Nephron progenitor cell (in vitro differentiated cells): ENCODE measurements around the gene MEAF6.

Experiments used
- DNase-seq: peaks from one replicate; pipeline ENCODE4 v3.0.0; 2021
- H3K27ac Mint-ChIP-seq: 2 replicates; pipeline ENCODE4 v1.8.0; 2021; ENCODE audit warnings: mild to moderate bottlenecking, moderate library complexity, mixed read lengths
- H3K27me3 Mint-ChIP-seq: 2 replicates; pipeline ENCODE4 v1.8.0; 2021; ENCODE audit warnings: mild to moderate bottlenecking, low read depth, mixed read lengths; ENCODE audit not compliant: poor library complexity
- H3K36me3 Mint-ChIP-seq: 2 replicates; pipeline ENCODE4 v1.8.0; 2021; ENCODE audit warnings: low read depth, mixed read lengths
- H3K4me1 Mint-ChIP-seq: 2 replicates; pipeline ENCODE4 v1.8.0; 2021; ENCODE audit warnings: mixed read lengths
- H3K4me3 Mint-ChIP-seq: 2 replicates; pipeline ENCODE4 v1.8.0; 2021; ENCODE audit warnings: mild to moderate bottlenecking, moderate library complexity, mixed read lengths
- H3K9me3 Mint-ChIP-seq: 2 replicates; pipeline ENCODE4 v1.8.0; 2021; ENCODE audit warnings: mild to moderate bottlenecking, moderate library complexity, mixed read lengths
- TF ChIP-seq, protein P1 (sequence below): fragments of 200-600 bp; sonication (generic); IDR thresholded peaks from 2 replicates; pipeline ENCODE4 v1.5.0; 2021; ENCODE audit warnings: antibody characterized with exemption

The MEAF6 gene

DNA sequence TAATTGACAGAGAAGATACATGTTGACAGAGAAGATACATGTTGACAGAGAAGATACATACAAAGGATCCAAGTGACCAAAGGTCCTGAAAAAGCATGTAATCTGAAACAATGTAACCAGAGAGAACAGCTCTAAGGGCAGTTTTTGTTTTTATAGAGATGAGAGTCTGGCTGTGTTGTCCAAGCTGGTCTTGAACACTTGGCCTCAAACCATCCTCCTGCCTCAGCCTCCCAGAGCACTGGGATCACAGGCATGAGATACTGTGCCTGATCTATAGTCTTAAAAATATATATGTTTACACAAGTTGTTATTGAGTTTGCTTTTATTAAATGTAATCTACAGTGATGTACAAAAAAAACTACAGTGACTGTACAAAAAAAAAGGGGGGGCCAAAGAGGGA is 12.5 kb downstream of the MEAF6 start:
- no peak for DNase-seq
- no peaks in the 10 kb centered on the region for H3K9me3 Mint-ChIP-seq

DNA sequence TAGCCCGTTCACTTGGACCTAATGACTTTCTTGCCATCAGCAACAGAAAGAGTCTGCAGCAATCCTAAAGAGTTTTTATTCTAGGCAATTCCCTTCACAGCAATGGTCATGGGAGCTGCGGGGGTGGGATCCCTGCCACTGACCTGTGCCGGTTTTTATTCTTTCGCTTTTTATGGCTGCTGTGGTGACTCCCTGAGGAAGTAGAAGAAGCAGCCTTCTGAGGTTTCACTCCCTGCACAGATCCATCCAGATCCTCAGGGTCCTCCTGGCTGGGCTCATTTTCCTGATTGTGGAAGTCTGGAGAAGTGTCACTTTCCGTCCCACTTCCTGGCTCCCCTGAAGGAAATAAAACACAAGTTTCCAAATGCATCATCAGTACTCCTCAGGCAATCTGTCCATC is 12.9 kb downstream of the MEAF6 start:
- Mint-ChIP-seq H3K9me3 (no peaks in the 10 kb centered on the region), H3K36me3 (peaks cover 51% of the 10 kb centered on the region), H3K27me3 (peaks cover 3% of the 10 kb centered on the region), H3K27ac (peak overlapping the region; percentile 95), H3K4me1 (peaks cover 25% of the 10 kb centered on the region), H3K4me3 (peak overlapping the region; percentile 24)
- TF ChIP-seq, protein P1, sequence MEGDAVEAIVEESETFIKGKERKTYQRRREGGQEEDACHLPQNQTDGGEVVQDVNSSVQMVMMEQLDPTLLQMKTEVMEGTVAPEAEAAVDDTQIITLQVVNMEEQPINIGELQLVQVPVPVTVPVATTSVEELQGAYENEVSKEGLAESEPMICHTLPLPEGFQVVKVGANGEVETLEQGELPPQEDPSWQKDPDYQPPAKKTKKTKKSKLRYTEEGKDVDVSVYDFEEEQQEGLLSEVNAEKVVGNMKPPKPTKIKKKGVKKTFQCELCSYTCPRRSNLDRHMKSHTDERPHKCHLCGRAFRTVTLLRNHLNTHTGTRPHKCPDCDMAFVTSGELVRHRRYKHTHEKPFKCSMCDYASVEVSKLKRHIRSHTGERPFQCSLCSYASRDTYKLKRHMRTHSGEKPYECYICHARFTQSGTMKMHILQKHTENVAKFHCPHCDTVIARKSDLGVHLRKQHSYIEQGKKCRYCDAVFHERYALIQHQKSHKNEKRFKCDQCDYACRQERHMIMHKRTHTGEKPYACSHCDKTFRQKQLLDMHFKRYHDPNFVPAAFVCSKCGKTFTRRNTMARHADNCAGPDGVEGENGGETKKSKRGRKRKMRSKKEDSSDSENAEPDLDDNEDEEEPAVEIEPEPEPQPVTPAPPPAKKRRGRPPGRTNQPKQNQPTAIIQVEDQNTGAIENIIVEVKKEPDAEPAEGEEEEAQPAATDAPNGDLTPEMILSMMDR = no peak
- no peak for DNase-seq

More for the DNA sequence above, 12.5 kb downstream of the MEAF6 start:
- no peak overlapping the region for H3K4me3 Mint-ChIP-seq
- peak overlapping the region; percentile 95 for H3K27ac Mint-ChIP-seq
- peaks cover 56% of the 10 kb centered on the region for H3K36me3 Mint-ChIP-seq
- TF ChIP-seq, protein P1 = no peak
- H3K4me1 Mint-ChIP-seq = peaks cover 25% of the 10 kb centered on the region
- peaks cover 3% of the 10 kb centered on the region for H3K27me3 Mint-ChIP-seq

DNA sequence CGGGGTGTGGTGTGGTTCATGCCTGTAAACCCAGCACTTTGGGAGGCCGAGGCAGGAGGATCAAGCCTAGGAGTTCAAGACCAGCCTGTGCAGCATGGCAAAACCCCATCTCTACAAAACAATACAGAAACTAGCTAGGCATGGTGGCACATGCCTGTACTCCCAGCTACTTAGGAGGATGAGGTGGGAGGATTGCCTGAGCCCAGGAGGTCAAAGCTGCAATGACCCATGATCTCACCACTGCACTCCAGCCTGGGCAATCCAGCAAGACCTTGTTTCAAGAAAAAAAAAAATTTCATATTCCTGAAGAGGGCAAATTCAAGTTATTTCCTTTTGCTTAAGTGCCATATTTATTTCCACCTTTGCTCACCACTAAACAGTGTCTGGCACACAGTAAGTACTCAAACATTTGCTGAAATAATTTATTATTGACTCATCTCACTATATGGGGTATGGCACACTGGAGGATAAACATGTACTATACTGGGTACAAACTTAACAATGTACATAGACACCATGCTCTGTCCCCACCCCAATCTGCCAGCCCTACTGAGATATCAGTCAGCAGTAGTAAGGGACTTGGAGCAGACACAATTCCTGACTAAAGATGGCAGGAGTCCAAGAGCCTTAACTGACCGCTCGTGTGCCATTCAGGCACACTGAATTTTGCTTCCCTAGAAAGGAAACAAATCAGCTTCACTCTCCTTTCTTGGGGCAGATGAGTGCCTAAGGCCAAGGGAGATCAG is 15.5 kb downstream of the MEAF6 start:
- TF ChIP-seq, protein P1 = no peak
- H3K36me3 Mint-ChIP-seq = peaks cover 41% of the 10 kb centered on the region
- DNase-seq = no peak
- H3K9me3 Mint-ChIP-seq = no peaks in the 10 kb centered on the region
- peak overlapping the region; percentile 71 for H3K27ac Mint-ChIP-seq
- H3K4me3 Mint-ChIP-seq = no peak overlapping the region
- H3K27me3 Mint-ChIP-seq = no peaks in the 10 kb centered on the region
- peaks cover 25% of the 10 kb centered on the region for H3K4me1 Mint-ChIP-seq

- Mint-ChIP-seq H3K4me3 (no peak overlapping the region), H3K4me1 (peaks cover 25% of the 10 kb centered on the region), H3K27me3 (no peaks in the 10 kb centered on the region), H3K27ac (no peak overlapping the region), H3K36me3 (peaks cover 51% of the 10 kb centered on the region), H3K9me3 (no peaks in the 10 kb centered on the region)
- TF ChIP-seq, protein P1 = no peak
- no peak for DNase-seq
Measured at GRCh38 chr1:37497832-37498231, 16.7 kb downstream of the MEAF6 start.

- Mint-ChIP-seq H3K9me3 (no peaks in the 10 kb centered on the region), H3K36me3 (peaks cover 46% of the 10 kb centered on the region), H3K27ac (no peak overlapping the region), H3K27me3 (no peaks in the 10 kb centered on the region), H3K4me3 (no peak overlapping the region), H3K4me1 (peaks cover 9% of the 10 kb centered on the region)
- TF ChIP-seq, protein P1 = no peak
- DNase-seq = no peak
Measured at GRCh38 chr1:37495875-37496274, 18.7 kb downstream of the MEAF6 start.
